Activated T-helper 1 cell treated with anti-CD3 and anti-CD28 coated beads, Interleukin-12 subunit alpha, Interleukin-12 subunit beta, Interleukin-2, Interleukin-4 antibody, amounts not matched to agents 30 ng/mL and 10 ng/mL and 1 ng/mL, durations not matched to agents 14 hours and 24 hours and 36 hours (primary cell): ENCODE results near the gene PCDHAC2. TPM values are rescaled to one million over a fixed set of nuclear protein-coding genes. Genes with fewer than 3 reads are reported as not detected.

Experiments
- DNase-seq: peaks from one replicate; pipeline ENCODE4 v3.0.0; 2021; ENCODE audit warnings: low spot score
- H3K27ac Mint-ChIP-seq: one replicate; pipeline ENCODE4 v1.8.0; 2021; ENCODE audit warnings: mild to moderate bottlenecking, mixed read lengths
- H3K27me3 Mint-ChIP-seq: one replicate; pipeline ENCODE4 v1.8.0; 2022; ENCODE audit warnings: mild to moderate bottlenecking, moderate library complexity, mixed read lengths; ENCODE audit not compliant: insufficient read depth
- H3K36me3 Mint-ChIP-seq: one replicate; pipeline ENCODE4 v1.8.0; 2021; ENCODE audit warnings: low read depth, mixed read lengths
- H3K4me1 Mint-ChIP-seq: one replicate; pipeline ENCODE4 v1.8.0; 2021; ENCODE audit warnings: low read depth, mixed read lengths
- H3K4me3 Mint-ChIP-seq: one replicate; pipeline ENCODE4 v1.8.0; 2021; ENCODE audit warnings: mild to moderate bottlenecking, moderate library complexity, mixed read lengths
- H3K9me3 Mint-ChIP-seq: one replicate; pipeline ENCODE4 v1.8.0; 2021; ENCODE audit warnings: mixed read lengths
- intact Hi-C: fragments of 100-400 bp; cut with micrococcal nuclease; formaldehyde crosslinking; loops from one replicate; pipeline ENCODE4 v1.15.1; 2024
- total RNA-seq: library from RNA; stranded (reverse); gene quantifications from 2 replicates; pipeline ENCODE4 v1.2.3, GENCODE V29; 2022

Gene PCDHAC2
- total RNA-seq = not detected in 2 replicates

GRCh38 chr5:140966293-140967225 is at the start of gene PCDHAC2:
TSS of gene PCDHAC2 (plus strand) at chr5:140966476. CDS start at chr5:140966767, 291 bp downstream.
- no peaks in the 10 kb centered on the region for H3K9me3 Mint-ChIP-seq
- peaks cover 18% of the 10 kb centered on the region for H3K27me3 Mint-ChIP-seq
- no peaks in the 10 kb centered on the region for H3K36me3 Mint-ChIP-seq
- no peak for DNase-seq
- H3K27ac Mint-ChIP-seq = no peak within 1 kb of the TSS
- no peaks in the 10 kb centered on the region for H3K4me1 Mint-ChIP-seq
- intact Hi-C loops = no loop called here
- H3K4me3 Mint-ChIP-seq = no peak within 1 kb of the TSS

- no peaks in the 10 kb centered on the region for H3K4me1 Mint-ChIP-seq
- DNase-seq = no peak
- H3K36me3 Mint-ChIP-seq = no peaks in the 10 kb centered on the region
- peaks cover 7% of the 10 kb centered on the region for H3K27me3 Mint-ChIP-seq
- intact Hi-C loops = no loop called here
- no peak overlapping the region for H3K27ac Mint-ChIP-seq
- peaks cover 13% of the 10 kb centered on the region for H3K9me3 Mint-ChIP-seq
- H3K4me3 Mint-ChIP-seq = no peak overlapping the region
These were observed 42.7 kb upstream of the PCDHAC2 start for GRCh38 chr5:140923601-140924000.

- Mint-ChIP-seq H3K27me3 (peaks cover 7% of the 10 kb centered on the region), H3K4me3 (no peak within 1 kb of the TSS)
These were observed 40.4 kb upstream of the PCDHAC2 start, which contains the start of gene PCDHAC1 for GRCh38 chr5:140925806-140926442. TSS of gene PCDHAC1 (plus strand) at chr5:140926299. CDS start at chr5:140926893, 594 bp downstream.

GRCh38 chr5:140926443-140927227 is 39.6 kb upstream of the PCDHAC2 start:
- DNase-seq = no peak
- H3K36me3 Mint-ChIP-seq = no peaks in the 10 kb centered on the region
- H3K27ac Mint-ChIP-seq = no peak overlapping the region
- H3K4me3 Mint-ChIP-seq = no peak overlapping the region
- intact Hi-C loops = no loop called here
- no peaks in the 10 kb centered on the region for H3K4me1 Mint-ChIP-seq
- peaks cover 7% of the 10 kb centered on the region for H3K9me3 Mint-ChIP-seq
- H3K27me3 Mint-ChIP-seq = peaks cover 7% of the 10 kb centered on the region

More at GRCh38 chr5:140925806-140926442, 40.4 kb upstream of the PCDHAC2 start, which contains the start of gene PCDHAC1:
- intact Hi-C loops = no loop called here
- Mint-ChIP-seq H3K36me3 (no peaks in the 10 kb centered on the region), H3K4me1 (no peaks in the 10 kb centered on the region), H3K27ac (no peak within 1 kb of the TSS), H3K9me3 (peaks cover 12% of the 10 kb centered on the region)
- no peak for DNase-seq

- intact Hi-C loops = no loop called here
- Mint-ChIP-seq H3K9me3 (peaks cover 5% of the 10 kb centered on the region), H3K4me1 (no peaks in the 10 kb centered on the region), H3K36me3 (no peaks in the 10 kb centered on the region), H3K4me3 (no peak overlapping the region), H3K27ac (no peak overlapping the region), H3K27me3 (peaks cover 7% of the 10 kb centered on the region)
- no peak for DNase-seq
These were observed 39.1 kb upstream of the PCDHAC2 start for GRCh38 chr5:140927228-140927573.

- H3K9me3 Mint-ChIP-seq = no peaks in the 10 kb centered on the region
- no peak for DNase-seq
- H3K36me3 Mint-ChIP-seq = no peaks in the 10 kb centered on the region
- no peaks in the 10 kb centered on the region for H3K27me3 Mint-ChIP-seq
- H3K27ac Mint-ChIP-seq = no peak overlapping the region
- intact Hi-C loops = no loop called here
- no peaks in the 10 kb centered on the region for H3K4me1 Mint-ChIP-seq
- H3K4me3 Mint-ChIP-seq = no peak overlapping the region
These were observed 31.2 kb upstream of the PCDHAC2 start for GRCh38 chr5:140934964-140935606.

GRCh38 chr5:140946578-140946977 is 19.7 kb upstream of the PCDHAC2 start:
- Mint-ChIP-seq H3K9me3 (peaks cover 25% of the 10 kb centered on the region), H3K4me1 (no peaks in the 10 kb centered on the region), H3K36me3 (no peaks in the 10 kb centered on the region), H3K4me3 (no peak overlapping the region), H3K27ac (no peak overlapping the region), H3K27me3 (no peaks in the 10 kb centered on the region)
- intact Hi-C loops = no loop called here
- DNase-seq = no peak

GRCh38 chr5:140951636-140952035 is 14.6 kb upstream of the PCDHAC2 start:
- intact Hi-C loops = no loop called here
- H3K27me3 Mint-ChIP-seq = no peaks in the 10 kb centered on the region
- H3K4me1 Mint-ChIP-seq = no peaks in the 10 kb centered on the region
- H3K27ac Mint-ChIP-seq = no peak overlapping the region
- H3K36me3 Mint-ChIP-seq = no peaks in the 10 kb centered on the region
- no peak for DNase-seq
- no peak overlapping the region for H3K4me3 Mint-ChIP-seq
- peaks cover 5% of the 10 kb centered on the region for H3K9me3 Mint-ChIP-seq

GRCh38 chr5:140953234-140953633 is 13.0 kb upstream of the PCDHAC2 start:
- no peak overlapping the region for H3K27ac Mint-ChIP-seq
- no peaks in the 10 kb centered on the region for H3K27me3 Mint-ChIP-seq
- H3K4me3 Mint-ChIP-seq = no peak overlapping the region
- no peaks in the 10 kb centered on the region for H3K36me3 Mint-ChIP-seq
- peaks cover 5% of the 10 kb centered on the region for H3K9me3 Mint-ChIP-seq
- H3K4me1 Mint-ChIP-seq = no peaks in the 10 kb centered on the region
- no peak for DNase-seq
- intact Hi-C loops = no loop called here

GRCh38 chr5:140962190-140962589 is 4.1 kb upstream of the PCDHAC2 start:
- no peak overlapping the region for H3K27ac Mint-ChIP-seq
- H3K4me3 Mint-ChIP-seq = no peak overlapping the region
- intact Hi-C loops = no loop called here
- no peaks in the 10 kb centered on the region for H3K36me3 Mint-ChIP-seq
- peaks cover 18% of the 10 kb centered on the region for H3K27me3 Mint-ChIP-seq
- H3K4me1 Mint-ChIP-seq = no peaks in the 10 kb centered on the region
- no peak for DNase-seq
- H3K9me3 Mint-ChIP-seq = no peaks in the 10 kb centered on the region

GRCh38 chr5:140964356-140964755 is 1.9 kb upstream of the PCDHAC2 start:
- intact Hi-C loops = no loop called here
- no peaks in the 10 kb centered on the region for H3K4me1 Mint-ChIP-seq
- H3K27me3 Mint-ChIP-seq = peaks cover 18% of the 10 kb centered on the region
- H3K9me3 Mint-ChIP-seq = no peaks in the 10 kb centered on the region
- H3K4me3 Mint-ChIP-seq = no peak overlapping the region
- H3K27ac Mint-ChIP-seq = no peak overlapping the region
- no peaks in the 10 kb centered on the region for H3K36me3 Mint-ChIP-seq
- no peak for DNase-seq

- Mint-ChIP-seq H3K27ac (no peak overlapping the region), H3K36me3 (no peaks in the 10 kb centered on the region), H3K27me3 (peaks cover 18% of the 10 kb centered on the region), H3K4me1 (no peaks in the 10 kb centered on the region), H3K9me3 (no peaks in the 10 kb centered on the region), H3K4me3 (no peak overlapping the region)
- intact Hi-C loops = no loop called here
- DNase-seq = no peak
These were observed 377 bp upstream of the PCDHAC2 start for GRCh38 chr5:140965905-140966292.
